Naive B cell (primary cell): ENCODE measurements around the gene KRT74. TPM values are rescaled to one million over a fixed set of nuclear protein-coding genes. Genes with fewer than 3 reads are reported as not detected.

Source experiments
- ATAC-seq, 2 donors: fragments of 150-1000 bp; cut with Tn5 transposase; 2 replicates each; pipeline ENCODE4 v1.10.0; 2021; ENCODE audit warnings: low read depth in 2 of 2, mild to moderate bottlenecking in 2 of 2, moderate library complexity in 2 of 2
- DNase-seq: peaks from one replicate; pipeline ENCODE4 v3.0.0; 2022
- H3K27ac Mint-ChIP-seq, 6 donors: one replicate each; pipeline ENCODE4 v1.8.0; 2020 to 2022; ENCODE audit warnings: mild to moderate bottlenecking in 6 of 6, mixed read lengths in 6 of 6, moderate library complexity in 5 of 6, inconsistent platforms in 2 of 6
- H3K27me3 Mint-ChIP-seq, 3 donors: one replicate each; pipeline ENCODE4 v1.8.0; 2021 to 2022; ENCODE audit warnings: mixed read lengths in 3 of 3, mild to moderate bottlenecking in 1 of 3
- H3K36me3 Mint-ChIP-seq, 2 donors: one replicate each; pipeline ENCODE4 v1.8.0; 2020 to 2022; ENCODE audit warnings: mixed read lengths in 2 of 2, inconsistent platforms in 1 of 2, mild to moderate bottlenecking in 1 of 2
- H3K4me1 Mint-ChIP-seq, 3 donors: one replicate each; pipeline ENCODE4 v1.8.0; 2020 to 2022; ENCODE audit warnings: mixed read lengths in 3 of 3, inconsistent platforms in 1 of 3, mild to moderate bottlenecking in 1 of 3, moderate library complexity in 1 of 3
- H3K4me3 Mint-ChIP-seq, 8 donors: one replicate each; pipeline ENCODE4 v1.8.0; 2020 to 2022; ENCODE audit warnings: mild to moderate bottlenecking in 8 of 8, mixed read lengths in 8 of 8, moderate library complexity in 8 of 8, inconsistent platforms in 2 of 8
- H3K9me3 Mint-ChIP-seq, 7 donors: one replicate each; pipeline ENCODE4 v1.8.0; 2020 to 2022; ENCODE audit warnings: mixed read lengths in 7 of 7, mild to moderate bottlenecking in 5 of 7, inconsistent platforms in 2 of 7, moderate library complexity in 1 of 7
- polyA plus RNA-seq, 6 donors: library from polyadenylated mRNA; unstranded; fragments of 300-500 nt; fragmentation: Illumina TruSeq; gene quantifications; one replicate each; pipeline ENCODE4 v1.2.3, GENCODE V29; 2021; ENCODE audit warnings: low read depth in 6 of 6

The KRT74 gene
- polyA plus RNA-seq = not detected

- Mint-ChIP-seq H3K9me3 (no peaks in the 10 kb centered on the region), H3K27me3 (peaks cover 15 to 27% (median 19%) of the 10 kb centered on the region in 3 donors), H3K4me1 (no peaks in the 10 kb centered on the region), H3K36me3 (no peaks in the 10 kb centered on the region), H3K4me3 (no peak within 1 kb of the TSS), H3K27ac (no peak within 1 kb of the TSS)
- ATAC-seq = no peak
- DNase-seq = no peak
Measured at GRCh38 chr12:52573743-52574142, at the start of gene KRT74. Gene KRT74, minus strand, starts transcription at chr12:52573843. Its CDS starts 66 bp downstream, at chr12:52573777.

- Mint-ChIP-seq H3K9me3 (peaks cover 0 to 23% (median 3%) of the 10 kb centered on the region in 7 donors), H3K4me3 (no peak overlapping the region), H3K27ac (no peak overlapping the region), H3K36me3 (peaks cover 0 to 9% of the 10 kb centered on the region in 2 donors), H3K27me3 (peaks cover 10 to 25% (median 16%) of the 10 kb centered on the region in 3 donors), H3K4me1 (no peaks in the 10 kb centered on the region)
- ATAC-seq (no peak), DNase-seq (no peak)
Measured at GRCh38 chr12:52622349-52622748, 48.7 kb upstream of the KRT74 start.

- ATAC-seq (no peak), DNase-seq (no peak)
- H3K27ac Mint-ChIP-seq = no peak overlapping the region
- peaks cover 0 to 9% of the 10 kb centered on the region in 2 donors for H3K36me3 Mint-ChIP-seq
- H3K4me1 Mint-ChIP-seq = no peaks in the 10 kb centered on the region
- peaks cover 16 to 48% (median 37%) of the 10 kb centered on the region in 3 donors for H3K27me3 Mint-ChIP-seq
- peaks cover 0 to 15% (median 3%) of the 10 kb centered on the region in 7 donors for H3K9me3 Mint-ChIP-seq
- no peak overlapping the region for H3K4me3 Mint-ChIP-seq
Measured at GRCh38 chr12:52618866-52619265, 45.2 kb upstream of the KRT74 start.

GRCh38 chr12:52618216-52618615 lies 44.6 kb upstream of the KRT74 start, which contains the start of gene KRT73:
Gene KRT73, minus strand, starts transcription at chr12:52618559. Its CDS starts 35 bp downstream, at chr12:52618524.
- Mint-ChIP-seq H3K36me3 (peaks cover 0 to 8% of the 10 kb centered on the region in 2 donors), H3K27me3 (peaks cover 16 to 53% (median 39%) of the 10 kb centered on the region in 3 donors), H3K4me3 (no peak within 1 kb of the TSS), H3K27ac (no peak within 1 kb of the TSS), H3K4me1 (no peaks in the 10 kb centered on the region), H3K9me3 (peaks cover 0 to 9% (median 3%) of the 10 kb centered on the region in 7 donors)
- DNase-seq (no peak), ATAC-seq (no peak)

GRCh38 chr12:52617403-52617785 lies 43.8 kb upstream of the KRT74 start:
- Mint-ChIP-seq H3K9me3 (peaks cover 0 to 3% (median 0%) of the 10 kb centered on the region in 7 donors), H3K27ac (no peak overlapping the region), H3K36me3 (no peaks in the 10 kb centered on the region), H3K4me1 (no peaks in the 10 kb centered on the region), H3K4me3 (no peak overlapping the region), H3K27me3 (peaks cover 20 to 53% (median 39%) of the 10 kb centered on the region in 3 donors)
- DNase-seq (no peak), ATAC-seq (no peak)

GRCh38 chr12:52616680-52617402 lies 43.2 kb upstream of the KRT74 start:
- Mint-ChIP-seq H3K4me1 (no peaks in the 10 kb centered on the region), H3K9me3 (peaks cover 0 to 3% (median 0%) of the 10 kb centered on the region in 7 donors), H3K27ac (no peak overlapping the region), H3K36me3 (no peaks in the 10 kb centered on the region), H3K4me3 (no peak overlapping the region), H3K27me3 (peaks cover 24 to 55% (median 41%) of the 10 kb centered on the region in 3 donors)
- DNase-seq = no peak
- ATAC-seq = no peak

GRCh38 chr12:52615912-52616311 lies 42.3 kb upstream of the KRT74 start:
- no peaks in the 10 kb centered on the region for H3K4me1 Mint-ChIP-seq
- DNase-seq (no peak), ATAC-seq (no peak)
- H3K9me3 Mint-ChIP-seq = peaks cover 0 to 3% (median 0%) of the 10 kb centered on the region in 7 donors
- no peak overlapping the region for H3K4me3 Mint-ChIP-seq
- H3K27me3 Mint-ChIP-seq = peaks cover 26 to 62% (median 44%) of the 10 kb centered on the region in 3 donors
- H3K27ac Mint-ChIP-seq = no peak overlapping the region
- H3K36me3 Mint-ChIP-seq = no peaks in the 10 kb centered on the region

GRCh38 chr12:52615208-52615868 lies 41.7 kb upstream of the KRT74 start:
- Mint-ChIP-seq H3K27ac (no peak overlapping the region), H3K9me3 (no peaks in the 10 kb centered on the region), H3K4me1 (no peaks in the 10 kb centered on the region), H3K36me3 (no peaks in the 10 kb centered on the region), H3K27me3 (peaks cover 20 to 62% (median 44%) of the 10 kb centered on the region in 3 donors), H3K4me3 (no peak overlapping the region)
- DNase-seq (no peak), ATAC-seq (no peak)

GRCh38 chr12:52614381-52615207 lies 41.0 kb upstream of the KRT74 start:
- no peaks in the 10 kb centered on the region for H3K4me1 Mint-ChIP-seq

GRCh38 chr12:52613384-52614030 lies 39.9 kb upstream of the KRT74 start:
- no peaks in the 10 kb centered on the region for H3K4me1 Mint-ChIP-seq
- no peaks in the 10 kb centered on the region for H3K9me3 Mint-ChIP-seq
- ATAC-seq (no peak), DNase-seq (no peak)
- no peak overlapping the region for H3K27ac Mint-ChIP-seq
- no peaks in the 10 kb centered on the region for H3K36me3 Mint-ChIP-seq
- peaks cover 22 to 62% (median 54%) of the 10 kb centered on the region in 3 donors for H3K27me3 Mint-ChIP-seq
- H3K4me3 Mint-ChIP-seq = no peak overlapping the region

More at GRCh38 chr12:52614381-52615207, 41.0 kb upstream of the KRT74 start:
- ATAC-seq = no peak
- H3K36me3 Mint-ChIP-seq = no peaks in the 10 kb centered on the region
- DNase-seq = no peak
- H3K27me3 Mint-ChIP-seq = peaks cover 20 to 62% (median 49%) of the 10 kb centered on the region in 3 donors
- no peak overlapping the region for H3K27ac Mint-ChIP-seq
- no peak overlapping the region for H3K4me3 Mint-ChIP-seq
- H3K9me3 Mint-ChIP-seq = no peaks in the 10 kb centered on the region

- ATAC-seq (no peak), DNase-seq (no peak)
- no peaks in the 10 kb centered on the region for H3K4me1 Mint-ChIP-seq
- H3K27me3 Mint-ChIP-seq = peaks cover 22 to 67% (median 57%) of the 10 kb centered on the region in 3 donors
- no peaks in the 10 kb centered on the region for H3K36me3 Mint-ChIP-seq
- H3K27ac Mint-ChIP-seq = no peak overlapping the region
- no peak overlapping the region for H3K4me3 Mint-ChIP-seq
- H3K9me3 Mint-ChIP-seq = no peaks in the 10 kb centered on the region
Measured at GRCh38 chr12:52612431-52613383, 39.1 kb upstream of the KRT74 start.

- Mint-ChIP-seq H3K9me3 (no peaks in the 10 kb centered on the region), H3K4me3 (no peak overlapping the region), H3K27ac (no peak overlapping the region), H3K4me1 (no peaks in the 10 kb centered on the region), H3K27me3 (peaks cover 22 to 64% (median 48%) of the 10 kb centered on the region in 3 donors), H3K36me3 (no peaks in the 10 kb centered on the region)
- ATAC-seq = no peak
- no peak for DNase-seq
Measured at GRCh38 chr12:52611080-52611468, 37.4 kb upstream of the KRT74 start.
